ENCODE measurements around the gene NPEPL1.

NPEPL1 gene

DNA sequence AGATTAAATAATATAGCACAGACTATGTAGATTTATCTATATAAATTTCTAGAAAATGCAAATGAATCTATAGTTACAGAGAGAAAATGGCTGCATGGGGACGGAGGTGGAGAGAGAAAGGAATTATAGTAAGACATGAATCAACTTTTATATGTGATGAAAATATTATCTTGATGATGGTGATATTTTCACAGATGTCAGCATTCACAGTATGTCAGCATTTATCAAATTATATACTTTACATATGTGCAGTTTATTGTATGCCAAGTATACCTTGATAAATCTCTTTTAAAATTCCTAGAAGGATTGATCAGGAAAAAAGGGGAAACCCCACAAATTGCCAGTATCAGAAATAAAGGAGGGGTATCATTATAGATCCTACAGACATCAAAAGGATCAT is 44.6 kb downstream of the NPEPL1 start:
- Histone ChIP-seq H3K27me3 (replicated peaks; ENCODE audit: control insufficient read depth, insufficient read depth, low read length) (peaks cover 14% of the 10 kb centered on the region), H3K36me3 (ENCODE audit: control insufficient read depth, insufficient read depth, low read length, severe bottlenecking) (no peaks in the 10 kb centered on the region), H3K9me3 (ENCODE audit: control insufficient read depth, low read length) (peaks cover 6% of the 10 kb centered on the region), H3K4me3 (ENCODE audit: low read length) (no peak overlapping the region), H3K9ac (ENCODE audit: low read length) (no peak overlapping the region), H3K4me1 (ENCODE audit: control insufficient read depth, insufficient read depth, low read length) (no peaks in the 10 kb centered on the region)
- no peak for DNase-seq (ENCODE audit: low read depth)

DNA sequence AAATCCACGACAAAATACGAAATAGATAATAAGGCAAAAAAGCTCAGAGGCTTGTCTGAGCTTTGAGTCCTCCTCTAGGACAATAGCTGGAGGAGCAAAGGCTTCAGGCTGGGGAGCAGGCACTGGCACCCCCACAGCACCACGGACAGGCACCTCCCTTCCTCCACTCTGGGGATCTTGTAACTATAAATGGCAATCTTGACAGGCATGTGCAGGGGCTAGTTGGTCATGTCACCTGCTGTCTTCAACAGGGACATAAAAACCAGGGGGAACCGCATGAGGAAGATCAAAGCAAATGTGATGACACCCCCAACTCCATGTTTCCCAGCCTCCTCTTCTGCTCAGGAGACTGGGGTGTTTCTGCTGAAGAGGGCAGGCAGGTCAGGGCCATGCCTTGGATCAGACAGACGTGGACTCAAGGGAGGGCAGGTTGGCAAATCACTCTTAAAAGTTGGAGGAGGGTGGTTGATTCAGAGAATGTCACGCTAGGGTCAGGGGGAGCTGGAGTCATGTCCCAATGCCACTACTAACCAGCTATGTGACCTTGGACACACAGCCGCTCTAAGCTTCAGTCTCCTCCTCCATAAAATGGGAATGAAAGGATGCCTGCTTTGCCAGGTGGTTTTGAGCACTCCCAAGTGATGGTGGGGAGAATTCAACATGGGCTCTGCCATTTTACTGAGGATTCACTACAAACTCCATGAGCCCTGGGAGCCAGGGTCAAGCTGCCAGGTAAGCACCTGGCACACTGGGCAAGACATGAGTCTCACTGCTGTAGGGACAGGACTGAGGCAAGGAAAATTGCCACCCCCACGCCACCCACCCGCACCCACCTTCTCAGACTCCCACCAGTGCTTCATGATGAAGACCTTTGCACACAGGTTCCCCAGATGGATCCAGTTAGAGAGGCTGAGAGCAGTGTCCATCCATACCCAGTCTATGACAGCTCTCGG is 48.0 kb downstream of the NPEPL1 start:
- DNase-seq (ENCODE audit: low read depth) = no peak
- Histone ChIP-seq H3K27me3 (replicated peaks; ENCODE audit: control insufficient read depth, insufficient read depth, low read length) (peaks cover 27% of the 10 kb centered on the region), H3K9ac (ENCODE audit: low read length) (no peak overlapping the region), H3K36me3 (ENCODE audit: control insufficient read depth, insufficient read depth, low read length, severe bottlenecking) (no peaks in the 10 kb centered on the region), H3K4me3 (ENCODE audit: low read length) (no peak overlapping the region), H3K4me1 (ENCODE audit: control insufficient read depth, insufficient read depth, low read length) (no peaks in the 10 kb centered on the region), H3K9me3 (ENCODE audit: control insufficient read depth, low read length) (peaks cover 6% of the 10 kb centered on the region)

DNA sequence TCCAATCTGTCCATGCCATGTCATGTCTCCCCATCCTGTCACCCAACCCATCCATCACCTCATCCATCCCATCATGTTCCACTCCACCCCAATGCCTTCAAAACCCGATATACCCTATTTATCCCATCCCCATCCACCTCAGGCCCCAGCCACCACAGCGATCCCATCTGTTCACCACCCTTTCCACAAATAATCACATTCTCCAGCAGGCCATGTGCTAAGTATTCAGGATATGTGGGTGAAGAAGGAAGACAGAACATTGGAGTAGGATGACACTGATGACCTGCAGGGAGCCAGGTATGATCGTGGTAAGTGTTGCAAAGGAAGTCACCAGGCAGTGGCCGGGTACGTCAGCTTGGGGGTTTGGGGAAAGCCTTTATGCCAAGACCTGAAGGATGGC is 48.8 kb downstream of the NPEPL1 start:
- H3K27me3 ChIP-seq (replicated peaks; ENCODE audit: control insufficient read depth, insufficient read depth, low read length) = peaks cover 32% of the 10 kb centered on the region
- no peak overlapping the region for H3K4me3 ChIP-seq (ENCODE audit: low read length)
- H3K4me1 ChIP-seq (ENCODE audit: control insufficient read depth, insufficient read depth, low read length) = no peaks in the 10 kb centered on the region
- H3K36me3 ChIP-seq (ENCODE audit: control insufficient read depth, insufficient read depth, low read length, severe bottlenecking) = no peaks in the 10 kb centered on the region
- peaks cover 6% of the 10 kb centered on the region for H3K9me3 ChIP-seq (ENCODE audit: control insufficient read depth, low read length)
- no peak overlapping the region for H3K9ac ChIP-seq (ENCODE audit: low read length)
- DNase-seq (ENCODE audit: low read depth) = no peak

DNA sequence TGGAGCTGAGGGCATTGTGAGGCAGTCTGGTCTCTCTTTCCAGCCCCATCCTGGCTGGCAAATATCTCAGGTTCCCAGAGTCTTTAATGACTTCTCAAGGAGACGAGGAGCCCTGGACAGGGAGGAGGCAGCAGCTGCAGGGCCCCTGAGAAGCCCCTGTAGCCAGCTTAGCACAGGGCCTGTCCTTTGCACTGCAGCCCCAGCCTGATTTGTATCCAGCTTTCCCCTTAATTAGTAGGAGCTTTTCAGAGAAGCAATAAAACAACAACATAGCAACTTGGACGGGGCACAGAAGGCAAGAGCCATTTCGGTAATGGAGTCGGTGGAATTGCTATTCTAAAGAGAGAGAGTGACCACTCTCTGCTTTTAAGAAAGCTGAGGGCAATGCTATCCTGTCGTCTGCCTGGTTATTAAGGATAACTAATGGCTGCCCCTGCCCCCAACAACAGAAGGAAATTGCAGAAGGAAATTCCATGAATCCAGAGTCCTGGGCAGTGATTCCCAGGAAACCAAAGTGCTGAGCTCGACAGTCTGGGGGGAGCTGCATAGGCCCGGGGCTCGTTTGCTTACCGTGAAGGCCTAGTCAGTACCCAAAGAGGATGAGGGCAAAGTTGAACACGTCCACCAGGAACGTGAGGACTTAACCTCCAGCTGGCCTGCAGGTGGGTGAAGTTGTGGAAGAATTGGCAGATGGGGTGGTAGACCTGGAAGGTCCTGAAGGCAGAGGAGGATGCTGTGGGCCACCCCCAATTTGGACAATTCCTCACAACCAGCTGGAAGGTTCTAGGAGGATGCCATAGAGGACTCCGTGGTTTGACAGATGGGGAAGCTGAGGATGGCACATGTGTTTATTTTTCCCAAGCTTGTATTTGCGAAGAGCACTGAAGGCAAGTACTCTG is 50.3 kb downstream of the NPEPL1 start:
- Histone ChIP-seq H3K4me3 (ENCODE audit: low read length) (no peak overlapping the region), H3K36me3 (ENCODE audit: control insufficient read depth, insufficient read depth, low read length, severe bottlenecking) (no peaks in the 10 kb centered on the region), H3K27me3 (replicated peaks; ENCODE audit: control insufficient read depth, insufficient read depth, low read length) (peaks cover 47% of the 10 kb centered on the region), H3K9me3 (ENCODE audit: control insufficient read depth, low read length) (peaks cover 6% of the 10 kb centered on the region), H3K4me1 (ENCODE audit: control insufficient read depth, insufficient read depth, low read length) (no peaks in the 10 kb centered on the region), H3K9ac (ENCODE audit: low read length) (no peak overlapping the region)
- no peak for DNase-seq (ENCODE audit: low read depth)

DNA sequence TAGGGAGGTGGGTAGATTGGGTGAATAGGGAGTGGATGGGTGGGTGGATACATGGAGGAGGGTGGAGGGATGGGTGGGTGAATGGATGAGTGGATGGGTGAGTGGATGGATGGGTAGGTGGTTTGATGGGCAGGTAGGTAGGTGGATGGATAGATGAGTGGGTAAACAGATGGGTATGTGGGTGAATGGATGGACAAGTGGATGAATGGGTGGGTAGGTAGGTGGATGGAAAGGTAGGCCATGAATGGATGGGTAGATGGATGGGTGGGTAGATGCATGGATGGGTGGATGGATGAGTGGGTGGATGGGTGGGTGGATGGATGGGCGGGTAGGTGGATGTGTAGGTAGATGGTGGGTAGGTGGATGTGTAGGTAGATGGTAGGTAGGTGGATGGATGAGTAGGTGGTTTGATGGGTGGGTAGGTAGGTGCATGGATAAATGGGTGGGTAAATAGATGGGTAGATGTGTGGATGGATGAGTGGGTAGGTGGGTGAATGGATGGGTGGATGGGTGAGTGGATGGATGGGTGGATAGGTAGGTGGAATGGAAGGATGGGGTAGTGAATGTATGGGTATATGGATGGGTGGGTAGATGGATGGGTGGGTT is 51.4 kb downstream of the NPEPL1 start:
- H3K36me3 ChIP-seq (ENCODE audit: control insufficient read depth, insufficient read depth, low read length, severe bottlenecking) = no peaks in the 10 kb centered on the region

DNA sequence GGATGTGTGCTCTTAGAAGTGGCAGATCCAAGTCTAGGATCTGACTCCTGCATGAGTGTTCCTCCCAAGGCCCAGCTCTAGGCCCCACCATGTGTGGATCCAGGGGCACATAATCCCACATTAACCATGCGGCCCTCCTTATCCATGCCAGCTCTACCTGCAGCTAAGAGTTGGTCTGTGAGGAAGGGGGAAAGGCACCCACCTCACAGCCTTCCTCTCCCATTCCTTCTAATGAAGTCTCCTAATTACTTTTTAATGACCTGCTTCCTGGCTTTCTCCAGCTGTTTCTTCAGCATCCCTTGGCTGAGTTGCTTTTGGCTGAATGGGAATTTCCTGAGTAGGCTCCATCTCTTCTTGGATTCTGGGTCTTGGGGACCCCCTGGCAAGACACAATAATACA is 52.2 kb downstream of the NPEPL1 start:
- Histone ChIP-seq H3K4me3 (ENCODE audit: low read length) (no peak overlapping the region), H3K4me1 (ENCODE audit: control insufficient read depth, insufficient read depth, low read length) (no peaks in the 10 kb centered on the region), H3K9ac (ENCODE audit: low read length) (no peak overlapping the region), H3K9me3 (ENCODE audit: control insufficient read depth, low read length) (no peaks in the 10 kb centered on the region), H3K27me3 (replicated peaks; ENCODE audit: control insufficient read depth, insufficient read depth, low read length) (peaks cover 54% of the 10 kb centered on the region), H3K36me3 (ENCODE audit: control insufficient read depth, insufficient read depth, low read length, severe bottlenecking) (no peaks in the 10 kb centered on the region)
- DNase-seq (ENCODE audit: low read depth) = no peak

More for the DNA sequence above, 51.4 kb downstream of the NPEPL1 start:
- Histone ChIP-seq H3K9ac (ENCODE audit: low read length) (no peak overlapping the region), H3K4me1 (ENCODE audit: control insufficient read depth, insufficient read depth, low read length) (no peaks in the 10 kb centered on the region), H3K27me3 (replicated peaks; ENCODE audit: control insufficient read depth, insufficient read depth, low read length) (peaks cover 54% of the 10 kb centered on the region), H3K4me3 (ENCODE audit: low read length) (no peak overlapping the region), H3K9me3 (ENCODE audit: control insufficient read depth, low read length) (no peaks in the 10 kb centered on the region)
- DNase-seq (ENCODE audit: low read depth) = no peak

DNA sequence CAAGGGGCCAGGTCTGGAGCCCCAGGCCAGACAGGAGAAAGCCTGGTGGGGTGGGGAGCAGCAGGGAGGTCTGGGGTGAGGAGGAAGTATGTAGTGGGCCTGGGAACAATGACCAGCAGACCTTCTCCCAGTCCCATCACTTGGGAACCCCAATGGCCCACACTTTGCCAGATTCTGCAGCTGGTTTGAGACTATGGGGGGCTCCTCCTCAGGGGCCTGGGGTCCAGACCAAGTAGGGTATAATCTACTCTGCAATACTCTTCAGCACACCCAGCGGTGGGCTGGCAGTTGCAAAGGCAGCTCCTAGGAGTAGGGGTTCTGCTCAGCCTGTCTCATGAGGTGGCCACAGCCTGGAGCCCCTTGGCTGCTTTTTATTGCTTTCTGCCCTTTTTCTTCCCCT is 52.8 kb downstream of the NPEPL1 start:
- Histone ChIP-seq H3K4me1 (ENCODE audit: control insufficient read depth, insufficient read depth, low read length) (no peaks in the 10 kb centered on the region), H3K27me3 (replicated peaks; ENCODE audit: control insufficient read depth, insufficient read depth, low read length) (peaks cover 53% of the 10 kb centered on the region), H3K36me3 (ENCODE audit: control insufficient read depth, insufficient read depth, low read length, severe bottlenecking) (no peaks in the 10 kb centered on the region), H3K9ac (ENCODE audit: low read length) (no peak overlapping the region), H3K9me3 (ENCODE audit: control insufficient read depth, low read length) (no peaks in the 10 kb centered on the region), H3K4me3 (ENCODE audit: low read length) (no peak overlapping the region)
- DNase-seq (ENCODE audit: low read depth) = no peak

DNA sequence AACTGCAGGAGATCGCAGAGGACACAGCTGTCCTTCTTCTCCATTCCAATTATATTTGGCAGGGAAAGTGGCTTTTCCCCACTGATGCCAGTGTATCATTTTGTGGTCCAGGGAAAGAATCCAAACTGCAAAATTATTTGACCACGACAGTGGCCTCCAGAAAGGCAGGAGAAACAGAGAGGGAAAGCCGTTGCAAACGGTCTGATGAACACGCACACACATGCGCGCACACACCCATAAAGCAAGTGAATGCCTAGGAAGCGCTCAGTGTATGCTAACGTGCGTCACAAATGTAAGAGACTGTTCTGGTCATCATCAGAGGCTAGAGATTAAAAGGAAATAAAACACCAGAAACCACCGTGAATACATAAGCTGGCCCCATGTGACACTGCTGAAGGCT is 54.0 kb downstream of the NPEPL1 start:
- no peaks in the 10 kb centered on the region for H3K36me3 ChIP-seq (ENCODE audit: control insufficient read depth, insufficient read depth, low read length, severe bottlenecking)
- no peak overlapping the region for H3K9ac ChIP-seq (ENCODE audit: low read length)
- H3K27me3 ChIP-seq (replicated peaks; ENCODE audit: control insufficient read depth, insufficient read depth, low read length) = peaks cover 45% of the 10 kb centered on the region
- no peaks in the 10 kb centered on the region for H3K9me3 ChIP-seq (ENCODE audit: control insufficient read depth, low read length)
- H3K4me3 ChIP-seq (ENCODE audit: low read length) = no peak overlapping the region
- DNase-seq (ENCODE audit: low read depth) = no peak
- H3K4me1 ChIP-seq (ENCODE audit: control insufficient read depth, insufficient read depth, low read length) = no peaks in the 10 kb centered on the region

DNA sequence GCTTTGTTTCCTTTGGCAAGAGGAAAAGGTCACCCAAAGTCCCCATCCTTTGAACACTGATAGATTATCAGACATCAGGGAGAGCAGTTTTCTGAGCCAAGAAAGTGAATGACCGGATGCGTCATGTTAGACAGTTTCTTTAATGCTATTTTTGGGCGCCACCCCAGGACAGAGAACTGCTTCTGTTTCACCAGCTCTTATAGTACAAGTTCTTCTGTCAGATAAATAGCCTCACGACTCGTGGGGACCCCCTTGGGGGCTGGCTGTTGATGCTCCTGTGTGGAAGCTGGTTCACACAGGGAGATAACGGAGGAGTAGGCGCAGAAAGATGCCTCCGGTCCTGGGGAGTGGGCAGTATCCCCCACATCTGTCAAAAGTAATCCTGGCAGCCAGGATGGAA is 54.6 kb downstream of the NPEPL1 start:
- Histone ChIP-seq H3K9ac (ENCODE audit: low read length) (no peak overlapping the region), H3K27me3 (replicated peaks; ENCODE audit: control insufficient read depth, insufficient read depth, low read length) (peaks cover 44% of the 10 kb centered on the region), H3K36me3 (ENCODE audit: control insufficient read depth, insufficient read depth, low read length, severe bottlenecking) (no peaks in the 10 kb centered on the region), H3K4me1 (ENCODE audit: control insufficient read depth, insufficient read depth, low read length) (no peaks in the 10 kb centered on the region), H3K9me3 (ENCODE audit: control insufficient read depth, low read length) (no peaks in the 10 kb centered on the region), H3K4me3 (ENCODE audit: low read length) (no peak overlapping the region)
- no peak for DNase-seq (ENCODE audit: low read depth)

DNA sequence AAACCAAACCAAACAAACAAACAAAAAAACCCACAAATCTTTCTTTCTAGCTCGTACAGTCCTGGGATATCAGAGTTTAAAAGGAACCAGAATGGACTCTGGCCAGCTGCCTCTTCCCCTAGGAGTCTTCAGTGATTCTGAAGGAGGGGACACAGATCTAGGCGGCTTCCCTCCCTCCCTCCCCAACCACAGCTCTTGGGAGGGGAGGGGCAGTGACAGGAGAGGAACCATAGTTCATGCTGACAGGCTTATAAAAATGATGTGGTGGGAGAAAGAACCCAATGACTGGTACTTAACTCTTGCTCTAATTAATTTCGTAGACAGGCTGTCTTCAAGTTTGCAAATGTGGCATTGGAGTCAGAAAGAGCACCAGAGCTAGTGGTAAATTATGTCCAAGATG is 56.0 kb downstream of the NPEPL1 start:
- peaks cover 36% of the 10 kb centered on the region for H3K27me3 ChIP-seq (replicated peaks; ENCODE audit: control insufficient read depth, insufficient read depth, low read length)
- no peak overlapping the region for H3K9ac ChIP-seq (ENCODE audit: low read length)
- no peak for DNase-seq (ENCODE audit: low read depth)
- H3K9me3 ChIP-seq (ENCODE audit: control insufficient read depth, low read length) = no peaks in the 10 kb centered on the region
- no peak overlapping the region for H3K4me3 ChIP-seq (ENCODE audit: low read length)
- H3K36me3 ChIP-seq (ENCODE audit: control insufficient read depth, insufficient read depth, low read length, severe bottlenecking) = no peaks in the 10 kb centered on the region
- no peaks in the 10 kb centered on the region for H3K4me1 ChIP-seq (ENCODE audit: control insufficient read depth, insufficient read depth, low read length)

Data from adipocyte (in vitro differentiated cells).